GM12873 (cell line): ENCODE results near the gene RAMP3.

Experiments
- CTCF ChIP-seq: IDR thresholded peaks from 2 replicates; pipeline ENCODE4 v1.5.1; 2012; ENCODE audit warnings: low read depth, mild to moderate bottlenecking, moderate library complexity, low read length, control low read depth; ENCODE audit not compliant: insufficient read depth; ENCODE audit errors: missing control alignments

Gene RAMP3

GRCh38 chr7:45224832-45225231 is 67.2 kb downstream of the RAMP3 start:
- no peak for TF ChIP-seq CTCF

GRCh38 chr7:45225311-45225947 is 67.8 kb downstream of the RAMP3 start:
- TF ChIP-seq CTCF: no peak

- TF ChIP-seq CTCF: no peak
These were observed 68.4 kb downstream of the RAMP3 start for GRCh38 chr7:45225948-45226335.

- no peak for TF ChIP-seq CTCF
These were observed 71.7 kb downstream of the RAMP3 start for GRCh38 chr7:45229156-45229920.

GRCh38 chr7:45230083-45230482 is 72.5 kb downstream of the RAMP3 start:
- TF ChIP-seq CTCF: no peak

- TF ChIP-seq CTCF: no peak
These were observed 73.1 kb downstream of the RAMP3 start for GRCh38 chr7:45230611-45231165.

- TF ChIP-seq CTCF: no peak
These were observed 75.7 kb downstream of the RAMP3 start for GRCh38 chr7:45233249-45233775.
